HG03135 (cell line): ENCODE results near the gene ETV6.

Experiments
- ATAC-seq: cut with Tn5 transposase; IDR thresholded peaks from one replicate; pipeline ENCODE4 v1.9.1; 2021; ENCODE audit warnings: mild to moderate bottlenecking, moderate library complexity; ENCODE audit not compliant: unreplicated experiment

ETV6 gene

GRCh38 chr12:11797317-11797913 lies 147.9 kb downstream of the ETV6 start:
- no peak for ATAC-seq

DNA sequence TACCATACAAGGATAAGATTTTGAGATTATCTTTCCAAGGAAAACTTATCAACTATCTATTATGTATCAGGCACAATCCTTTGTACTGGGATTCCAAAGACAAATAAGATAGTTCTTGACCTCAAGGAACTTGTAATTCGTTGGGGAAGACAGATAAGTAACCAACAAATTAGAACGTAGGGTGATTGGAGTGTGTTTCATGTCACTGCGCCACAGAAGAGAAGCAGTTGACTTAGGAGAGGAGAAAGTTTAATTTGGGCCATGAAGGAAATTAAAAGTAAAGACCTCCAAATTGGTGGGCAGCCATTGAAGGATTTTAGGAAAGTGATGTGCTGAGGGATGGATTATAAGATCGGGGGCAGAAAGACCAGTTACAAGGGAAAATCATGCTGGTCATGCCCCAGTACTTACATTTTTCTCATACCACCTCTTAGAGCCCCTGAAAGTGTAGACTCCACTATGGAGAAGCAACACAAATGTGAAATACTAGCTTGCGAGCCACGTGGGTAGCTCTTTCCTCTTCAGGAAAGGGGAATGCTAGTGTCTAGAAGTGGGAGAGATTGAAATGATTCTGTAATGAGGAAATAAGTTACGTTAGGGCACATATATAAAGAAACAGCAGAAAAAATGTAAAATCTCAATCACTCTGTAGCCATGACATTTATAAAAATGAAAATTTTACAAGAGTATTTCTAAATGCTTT lies 148.7 kb downstream of the ETV6 start:
- ATAC-seq, result no peak

DNA sequence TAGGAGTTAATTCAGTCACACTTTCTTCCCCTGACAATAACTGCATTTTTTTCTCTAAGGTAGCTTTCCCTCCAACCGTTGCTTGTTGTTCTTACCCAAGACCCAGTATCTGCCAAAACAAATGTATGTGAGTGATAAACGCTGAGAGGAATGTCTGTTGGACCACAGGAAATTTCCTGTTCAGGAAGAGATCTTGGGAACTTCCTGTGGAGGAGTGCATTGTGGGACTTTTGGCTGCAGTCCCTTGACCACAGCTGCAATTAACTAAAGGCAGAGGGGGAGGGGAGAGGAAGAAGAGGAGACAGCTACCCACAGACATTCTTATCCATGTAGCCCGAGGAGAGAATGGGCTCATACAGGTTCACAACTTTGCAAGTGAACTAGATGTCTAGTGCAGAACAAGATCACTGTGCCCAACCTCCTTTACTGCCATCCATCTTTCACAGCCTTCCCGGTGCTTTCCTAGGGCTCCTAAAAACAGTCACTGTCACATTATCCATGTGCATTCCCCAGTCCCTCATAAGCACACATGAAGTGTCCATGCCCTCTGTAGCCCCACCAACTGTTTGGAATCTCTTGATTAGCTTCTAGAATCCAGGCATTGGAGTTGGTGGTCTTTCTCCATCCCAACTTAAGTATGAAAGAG lies 149.5 kb downstream of the ETV6 start:
- no peak for ATAC-seq

- no peak for ATAC-seq
Measured at GRCh38 chr12:11799502-11799873, 150.0 kb downstream of the ETV6 start.

DNA sequence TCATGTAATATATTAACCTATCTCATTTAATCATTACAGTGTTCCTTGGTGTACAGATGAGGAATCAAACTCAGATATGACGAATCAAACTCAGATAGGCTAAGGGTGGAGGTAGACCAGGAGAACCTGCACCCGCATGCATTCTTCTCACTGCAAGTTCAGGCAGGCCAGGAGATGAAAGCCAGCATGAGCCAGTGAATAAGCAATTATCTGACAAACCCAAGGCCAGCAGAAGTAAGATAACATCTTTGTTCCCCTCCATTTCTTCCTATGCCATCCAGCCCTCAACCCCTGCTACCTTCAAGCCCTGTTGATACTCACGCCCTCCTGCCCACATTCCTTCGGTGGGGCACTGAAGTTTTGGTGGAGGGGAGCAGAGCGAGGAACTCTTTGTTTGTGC lies 152.2 kb downstream of the ETV6 start:
- ATAC-seq, result no peak

DNA sequence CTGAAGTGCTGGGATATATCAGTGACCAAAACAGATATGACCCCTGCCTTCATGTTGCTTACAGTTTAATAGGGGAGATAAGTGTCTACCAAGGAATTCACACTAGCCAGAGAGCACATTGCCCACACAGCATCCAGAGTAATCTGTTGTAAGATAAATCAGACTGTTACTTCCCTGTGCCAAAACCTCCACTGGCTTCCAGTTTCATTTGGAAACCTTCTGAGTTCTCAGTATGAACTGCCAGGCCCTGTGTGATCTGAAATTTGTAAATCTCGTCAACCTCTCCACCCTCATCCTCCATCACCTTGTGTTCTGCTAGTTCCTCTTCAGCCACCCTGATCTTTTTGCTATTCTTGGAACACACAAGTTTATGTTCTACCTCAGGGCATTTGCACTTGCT lies 154.7 kb downstream of the ETV6 start:
- no peak for ATAC-seq

DNA sequence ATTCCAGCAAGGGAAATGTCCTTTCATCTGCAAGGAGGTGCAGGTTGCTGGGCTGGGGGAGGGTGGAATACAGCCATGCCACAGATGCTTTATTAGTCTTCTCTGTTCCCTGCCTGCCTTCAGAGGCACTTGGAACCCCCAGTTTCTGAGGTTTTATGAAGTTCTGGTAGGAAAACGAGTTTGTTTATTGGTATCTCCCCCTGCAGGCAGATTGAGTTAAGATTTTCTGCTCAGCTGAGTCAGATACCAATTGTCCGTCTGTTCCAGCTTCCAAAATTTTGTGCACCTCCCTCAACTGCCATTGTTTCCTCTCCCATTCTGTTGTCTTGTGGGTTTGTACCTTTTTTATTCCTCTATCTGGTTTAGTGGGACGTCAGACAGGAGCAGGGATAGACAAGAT lies 155.6 kb downstream of the ETV6 start:
- no peak for ATAC-seq

- ATAC-seq, result no peak
Measured at GRCh38 chr12:11805680-11806079, 156.2 kb downstream of the ETV6 start.

DNA sequence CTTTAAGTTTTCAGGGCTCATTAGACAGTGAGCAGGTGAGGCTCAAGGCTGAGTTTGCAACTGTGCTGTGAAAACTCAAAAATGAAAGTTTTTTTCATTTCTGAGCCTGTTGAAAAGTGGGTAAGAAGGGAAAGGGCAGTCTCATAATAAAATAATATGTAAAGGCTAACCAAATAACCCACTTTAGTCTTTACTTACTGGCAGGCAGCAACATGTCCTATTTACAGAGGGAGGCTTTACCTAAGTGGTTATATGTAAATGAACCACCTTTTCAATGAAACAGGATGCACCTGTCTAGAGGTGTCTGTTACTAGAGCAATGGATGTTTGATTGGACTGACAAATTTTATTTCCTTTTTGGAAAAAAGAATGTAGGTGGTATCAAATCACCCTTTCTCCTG lies 158.0 kb downstream of the ETV6 start:
- ATAC-seq, result no peak

- ATAC-seq, result no peak
Measured at GRCh38 chr12:11808931-11809330, 159.5 kb downstream of the ETV6 start.

DNA sequence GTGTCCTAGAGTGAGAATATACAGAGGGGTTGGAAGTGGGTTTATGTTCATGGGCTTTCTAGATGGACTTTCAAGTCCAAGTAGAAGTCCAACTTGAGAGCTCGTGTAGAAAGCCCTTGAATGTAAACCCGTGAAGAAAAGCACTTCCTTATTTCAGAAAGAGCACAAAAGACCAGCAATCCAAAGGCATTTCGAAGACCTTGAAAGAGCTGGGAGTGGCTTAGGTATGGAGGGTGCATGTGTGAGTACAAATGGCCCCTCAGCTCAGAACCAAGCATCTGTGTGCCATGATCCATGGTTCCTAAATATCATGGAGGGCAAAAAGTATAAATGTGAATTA lies 160.7 kb downstream of the ETV6 start:
- no peak for ATAC-seq

GRCh38 chr12:11811008-11811407 lies 161.5 kb downstream of the ETV6 start:
- ATAC-seq, result no peak

DNA sequence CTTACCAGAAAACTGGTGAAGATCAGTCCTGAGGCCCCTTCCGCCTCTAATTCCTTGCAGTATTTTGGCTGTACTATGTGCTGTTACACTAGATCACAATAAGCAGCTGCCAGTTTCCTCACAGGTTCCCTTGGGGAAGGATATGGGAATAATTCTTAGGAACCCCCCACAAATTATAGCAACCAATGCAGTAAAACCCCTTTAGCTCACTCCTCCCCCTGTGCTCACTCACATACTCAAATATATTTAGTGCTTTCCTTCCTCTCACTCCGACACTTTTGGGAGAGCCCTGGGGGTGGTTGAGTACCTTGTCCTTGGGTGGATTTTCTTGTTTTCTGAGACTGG lies 162.7 kb downstream of the ETV6 start:
- ATAC-seq, result peak; percentile 16

GRCh38 chr12:11812586-11813437 lies 163.3 kb downstream of the ETV6 start:
- ATAC-seq, result peak; percentile 75

DNA sequence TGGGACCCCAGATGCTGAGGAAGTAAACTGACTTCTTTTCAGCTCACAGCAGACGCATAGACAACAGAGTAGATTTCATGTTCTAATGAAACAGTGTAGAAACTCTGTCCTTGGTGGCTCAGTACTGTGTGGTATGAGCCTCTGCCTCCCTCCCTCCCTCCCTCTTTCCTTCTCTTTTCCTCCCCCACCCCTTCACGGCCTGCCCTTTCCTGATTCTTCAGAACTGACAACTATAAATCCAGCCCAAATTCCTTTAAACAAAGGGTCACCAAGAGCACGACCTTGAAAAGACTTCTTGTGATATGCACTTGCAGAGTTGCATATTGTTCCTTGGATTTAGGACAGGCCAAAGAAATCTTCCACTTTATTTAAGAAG lies 164.0 kb downstream of the ETV6 start:
- no peak for ATAC-seq

GRCh38 chr12:11814374-11814773 lies 164.9 kb downstream of the ETV6 start:
- no peak for ATAC-seq

- ATAC-seq, result no peak
Measured at GRCh38 chr12:11815397-11815796, 165.9 kb downstream of the ETV6 start.

DNA sequence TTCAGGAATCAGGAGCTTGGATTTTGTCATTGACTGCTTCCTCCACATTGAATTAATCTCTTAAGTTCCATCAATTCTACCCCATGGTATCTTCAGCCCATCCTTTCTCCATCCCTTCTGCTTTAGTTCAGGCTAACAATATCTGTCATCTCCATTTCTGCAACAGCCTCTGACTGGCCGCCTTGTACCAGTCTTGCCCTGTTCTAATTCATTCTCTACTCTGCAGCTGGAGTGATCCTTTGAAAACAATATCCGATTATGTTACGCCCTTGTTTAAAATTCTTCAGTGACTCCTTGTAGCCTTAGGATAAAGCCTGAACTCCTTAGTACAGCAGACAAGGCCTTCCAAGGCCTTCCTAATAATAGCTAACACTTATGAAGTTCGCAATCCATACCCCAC lies 170.2 kb downstream of the ETV6 start:
- ATAC-seq, result no peak

- ATAC-seq, result no peak
Measured at GRCh38 chr12:11820476-11820875, 171.0 kb downstream of the ETV6 start.

DNA sequence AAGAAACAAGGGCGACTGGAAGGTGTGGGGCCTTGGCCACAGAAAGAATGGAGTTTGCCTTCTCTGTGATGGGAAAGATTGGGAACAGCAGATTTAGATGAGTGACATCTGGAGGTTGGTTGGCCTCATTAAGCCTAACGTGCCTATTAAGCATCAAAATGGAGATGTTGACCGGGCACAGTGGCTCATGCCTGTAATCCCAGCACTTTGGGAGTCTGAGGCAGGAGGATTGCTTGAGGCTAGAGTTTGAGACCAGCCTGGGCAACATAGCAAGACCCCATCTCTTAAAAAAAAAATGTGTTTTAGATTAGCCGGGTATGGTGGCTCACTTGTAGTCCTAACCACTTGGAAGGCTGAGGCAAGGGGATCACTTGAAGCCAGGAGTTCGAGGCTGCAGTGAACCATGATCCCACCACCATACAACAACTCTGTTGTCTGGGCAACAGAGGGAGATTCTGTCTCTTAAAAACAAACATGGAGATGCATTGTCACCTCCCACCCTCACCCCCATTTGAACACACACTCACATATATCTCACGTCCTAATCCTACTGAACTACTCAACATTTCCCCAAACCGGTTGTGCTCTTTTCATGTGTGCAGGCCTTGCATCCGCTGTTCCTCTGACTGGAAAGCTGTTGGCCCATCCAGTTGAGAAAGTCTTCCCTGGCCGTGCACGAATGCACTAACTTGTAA lies 172.1 kb downstream of the ETV6 start:
- ATAC-seq, result no peak
